SU-DHL-6 (cell line): ENCODE results near the gene GET4.

ENCODE experiments used
- H2AFZ ChIP-seq: fragments of 200-600 bp; sonication (generic); 2 replicates; pipeline ENCODE4 v1.6.1; 2014; ENCODE audit warnings: low read depth, mild to moderate bottlenecking, moderate library complexity, mixed read lengths, antibody characterized with exemption, low read length; ENCODE audit not compliant: severe bottlenecking
- H3F3A ChIP-seq: fragments of 200-600 bp; shearing (Covaris generic); 2 replicates; pipeline ENCODE4 v1.6.0; 2016; ENCODE audit warnings: antibody characterized with exemption, mild to moderate bottlenecking; ENCODE audit not compliant: insufficient read depth
- H3K27ac ChIP-seq: fragments of 200-600 bp; sonication (generic); 2 replicates; pipeline ENCODE4 v1.5.1; 2016; ENCODE audit warnings: low read depth, mild to moderate bottlenecking, low read length, moderate library complexity, mixed read lengths
- H3K27me3 ChIP-seq: fragments of 200-600 bp; sonication (generic), shearing (Covaris generic); 2 replicates; pipeline ENCODE4 v1.6.0; 2014; ENCODE audit warnings: mild to moderate bottlenecking, low read length
- H3K36me3 ChIP-seq: fragments of 200-600 bp; sonication (generic); 2 replicates; pipeline ENCODE4 v1.6.1; 2014; ENCODE audit warnings: mild to moderate bottlenecking, low read length, mixed read lengths
- H3K4me2 ChIP-seq: fragments of 300-600, 200-600 bp; shearing (Covaris generic), sonication (generic); 2 replicates; pipeline ENCODE4 v1.6.0; 2014; ENCODE audit warnings: low read length, low read depth, mild to moderate bottlenecking; ENCODE audit not compliant: poor library complexity, severe bottlenecking
- H3K4me3 ChIP-seq: fragments of 200-600 bp; sonication (generic); 2 replicates; pipeline ENCODE4 v1.5.1; 2014; ENCODE audit warnings: antibody characterized with exemption, low read length, mild to moderate bottlenecking, mixed read lengths; ENCODE audit not compliant: insufficient read depth, poor library complexity, severe bottlenecking
- H3K79me2 ChIP-seq: fragments of 200-600 bp; sonication (generic); 2 replicates; pipeline ENCODE4 v1.6.1; 2014; ENCODE audit warnings: mild to moderate bottlenecking, low read length, moderate library complexity; ENCODE audit not compliant: insufficient read depth
- H3K9ac ChIP-seq: fragments of 200-600 bp; sonication (generic); 2 replicates; pipeline ENCODE4 v1.7.0; 2014; ENCODE audit warnings: mild to moderate bottlenecking, low read length
- H3K9me2 ChIP-seq: fragments of 200-600 bp; sonication (generic); replicated peaks from 2 replicates; pipeline ENCODE4 v1.6.1; 2014; ENCODE audit warnings: low read length; ENCODE audit not compliant: insufficient read depth
- H3K9me3 ChIP-seq: fragments of 200-600 bp; sonication (generic); 2 replicates; pipeline ENCODE4 v1.6.1; 2014; ENCODE audit warnings: low read length, mixed read lengths; ENCODE audit not compliant: insufficient read depth
- H4K20me1 ChIP-seq: fragments of 200-600 bp; sonication (generic); 2 replicates; pipeline ENCODE4 v1.6.1; 2014; ENCODE audit warnings: low read depth, mild to moderate bottlenecking, antibody characterized with exemption, low read length, moderate library complexity, mixed read lengths
- EZH2phosphoT487 ChIP-seq: fragments of 200-600 bp; sonication (generic), shearing (Covaris generic); conservative IDR thresholded peaks from 2 replicates; pipeline ENCODE4 v1.6.1; 2018; ENCODE audit warnings: mild to moderate bottlenecking, antibody characterized with exemption, low read length, moderate library complexity, mixed read lengths
- TF ChIP-seq, protein P1 (sequence below): fragments of 200-600 bp; sonication (generic); IDR thresholded peaks from one replicate; pipeline ENCODE4 v1.5.1; 2017; ENCODE audit warnings: antibody characterized with exemption, mild to moderate bottlenecking, low read length, moderate library complexity; ENCODE audit not compliant: insufficient read depth, poor library complexity, severe bottlenecking

GET4 gene

DNA sequence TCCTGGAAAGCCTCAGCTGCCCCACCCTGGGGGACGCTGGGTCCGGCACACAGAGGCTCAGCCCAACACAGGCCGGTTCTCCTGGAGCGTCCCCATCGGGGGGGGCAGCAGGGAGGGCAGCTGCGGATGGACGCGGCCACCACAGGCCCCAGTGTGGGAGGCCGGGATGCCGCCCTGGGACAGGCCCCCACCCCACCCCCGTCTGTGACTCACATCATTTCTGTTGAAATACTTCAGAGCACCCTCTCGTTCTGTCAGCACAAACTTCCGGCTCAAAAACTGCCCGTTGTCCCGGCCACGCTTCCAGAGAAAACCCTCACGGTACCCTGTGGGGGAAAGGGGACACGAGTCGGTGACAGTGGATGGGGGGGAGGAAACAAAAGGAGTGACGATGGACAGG, 28.5 kb downstream of the GET4 start:
- no peak overlapping the region for H2AFZ ChIP-seq
- TF ChIP-seq EZH2phosphoT487 = no peak
- TF ChIP-seq, protein P1, sequence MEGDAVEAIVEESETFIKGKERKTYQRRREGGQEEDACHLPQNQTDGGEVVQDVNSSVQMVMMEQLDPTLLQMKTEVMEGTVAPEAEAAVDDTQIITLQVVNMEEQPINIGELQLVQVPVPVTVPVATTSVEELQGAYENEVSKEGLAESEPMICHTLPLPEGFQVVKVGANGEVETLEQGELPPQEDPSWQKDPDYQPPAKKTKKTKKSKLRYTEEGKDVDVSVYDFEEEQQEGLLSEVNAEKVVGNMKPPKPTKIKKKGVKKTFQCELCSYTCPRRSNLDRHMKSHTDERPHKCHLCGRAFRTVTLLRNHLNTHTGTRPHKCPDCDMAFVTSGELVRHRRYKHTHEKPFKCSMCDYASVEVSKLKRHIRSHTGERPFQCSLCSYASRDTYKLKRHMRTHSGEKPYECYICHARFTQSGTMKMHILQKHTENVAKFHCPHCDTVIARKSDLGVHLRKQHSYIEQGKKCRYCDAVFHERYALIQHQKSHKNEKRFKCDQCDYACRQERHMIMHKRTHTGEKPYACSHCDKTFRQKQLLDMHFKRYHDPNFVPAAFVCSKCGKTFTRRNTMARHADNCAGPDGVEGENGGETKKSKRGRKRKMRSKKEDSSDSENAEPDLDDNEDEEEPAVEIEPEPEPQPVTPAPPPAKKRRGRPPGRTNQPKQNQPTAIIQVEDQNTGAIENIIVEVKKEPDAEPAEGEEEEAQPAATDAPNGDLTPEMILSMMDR = no peak
- no peak overlapping the region for H3K27ac ChIP-seq
- H3K9me2 ChIP-seq = no peaks in the 10 kb centered on the region
- no peaks in the 10 kb centered on the region for H3F3A ChIP-seq
- H3K9ac ChIP-seq = no peak overlapping the region
- no peak overlapping the region for H3K4me2 ChIP-seq
- no peaks in the 10 kb centered on the region for H3K79me2 ChIP-seq
- H3K27me3 ChIP-seq = no peaks in the 10 kb centered on the region
- H3K4me3 ChIP-seq = no peak overlapping the region
- no peaks in the 10 kb centered on the region for H4K20me1 ChIP-seq
- H3K9me3 ChIP-seq = no peaks in the 10 kb centered on the region
- H3K36me3 ChIP-seq = no peaks in the 10 kb centered on the region

DNA sequence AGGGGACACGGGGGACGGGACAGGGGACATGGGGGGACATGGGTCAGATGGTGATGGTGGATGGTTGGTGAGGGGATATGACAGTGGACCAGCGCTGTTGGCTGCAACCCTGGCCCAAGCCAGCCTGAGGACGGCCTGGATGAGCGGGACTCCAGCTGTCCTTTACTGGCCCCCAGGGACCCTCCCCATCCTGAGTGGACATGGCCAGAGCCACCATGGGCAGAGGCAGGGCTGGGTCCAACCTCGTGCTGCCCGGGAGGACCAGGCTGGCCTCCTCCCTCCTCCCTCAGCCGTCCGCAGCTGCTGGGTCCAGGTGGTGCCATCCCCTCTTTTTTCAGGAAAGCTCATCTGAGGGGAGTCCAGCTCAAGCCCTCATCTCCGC, 30.4 kb downstream of the GET4 start:
- Histone ChIP-seq H3K79me2 (no peaks in the 10 kb centered on the region), H3K9me2 (no peaks in the 10 kb centered on the region), H2AFZ (no peak overlapping the region), H3K27ac (no peak overlapping the region), H4K20me1 (no peaks in the 10 kb centered on the region), H3K36me3 (no peaks in the 10 kb centered on the region), H3F3A (no peaks in the 10 kb centered on the region), H3K27me3 (no peaks in the 10 kb centered on the region), H3K9ac (no peak overlapping the region), H3K4me3 (no peak overlapping the region), H3K4me2 (no peak overlapping the region), H3K9me3 (no peaks in the 10 kb centered on the region)
- no peak for TF ChIP-seq EZH2phosphoT487
- TF ChIP-seq, protein P1 = no peak

DNA sequence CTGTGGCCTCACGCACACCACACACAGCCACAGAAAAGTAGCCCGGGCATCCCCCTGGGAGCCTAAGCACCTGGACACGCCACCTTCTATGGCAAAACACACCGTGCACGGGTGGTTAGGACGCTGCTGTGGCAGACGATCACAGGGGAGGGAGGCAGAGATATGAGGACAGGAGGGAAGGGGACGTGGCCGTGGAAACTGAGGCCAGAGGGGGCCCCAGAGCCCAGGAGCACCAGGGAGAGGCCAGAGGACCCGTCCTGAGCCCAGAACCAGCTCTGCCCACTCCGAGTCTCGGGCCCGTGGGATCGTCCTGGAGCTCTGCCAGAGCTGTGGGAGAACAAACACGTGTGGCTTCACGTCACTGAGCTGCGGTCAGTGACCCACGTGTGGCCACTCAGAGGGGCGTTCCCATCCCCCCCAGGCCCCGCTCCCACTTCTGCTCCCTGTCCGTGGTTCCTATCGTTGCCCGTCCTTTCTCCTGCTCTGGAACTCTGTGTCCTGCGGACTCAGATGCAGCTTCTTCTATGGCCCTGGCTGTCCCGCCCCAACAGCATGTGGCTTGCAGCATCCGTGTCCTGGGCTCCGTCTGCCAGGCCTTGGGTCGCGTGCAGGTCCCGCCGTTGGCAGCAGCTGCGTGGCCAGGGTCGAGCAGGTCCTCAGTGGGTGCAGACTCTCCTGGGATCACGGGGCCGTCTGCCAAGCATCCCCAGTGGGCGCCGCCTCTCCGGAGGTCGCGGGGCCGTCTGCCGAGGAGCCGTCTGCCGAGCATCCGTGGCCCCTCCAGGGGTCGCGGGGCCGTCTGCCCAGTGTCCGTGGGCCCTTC, 31.0 kb downstream of the GET4 start:
- H3K9ac ChIP-seq = no peak overlapping the region
- H3K4me3 ChIP-seq = no peak overlapping the region
- H3K79me2 ChIP-seq = no peaks in the 10 kb centered on the region
- no peaks in the 10 kb centered on the region for H3K9me2 ChIP-seq
- no peak for TF ChIP-seq EZH2phosphoT487
- TF ChIP-seq, protein P1 = no peak
- H3K27me3 ChIP-seq = no peaks in the 10 kb centered on the region
- no peaks in the 10 kb centered on the region for H3K36me3 ChIP-seq
- no peaks in the 10 kb centered on the region for H3F3A ChIP-seq
- H3K4me2 ChIP-seq = no peak overlapping the region
- H3K27ac ChIP-seq = no peak overlapping the region
- H4K20me1 ChIP-seq = no peaks in the 10 kb centered on the region
- no peak overlapping the region for H2AFZ ChIP-seq
- no peaks in the 10 kb centered on the region for H3K9me3 ChIP-seq
